ENCODE results near the gene G6PD.

GRCh38 chrX:154515966-154516655 lies 30.5 kb downstream of the G6PD start, which contains the start of gene FAM3A:
- TF ChIP-seq BACH2 (CRISPR knock-in tag; IDR thresholded peaks at IDR 0.05; ENCODE audit: borderline replicate concordance) (no peak), PATZ1 (CRISPR knock-in tag; IDR thresholded peaks at IDR 0.05; ENCODE audit: borderline replicate concordance) (no peak), ZNF8 (CRISPR knock-in tag; IDR thresholded peaks at IDR 0.05) (no peak)

Measured in SK-N-SH treated with all-trans-retinoic acid at 6 μM for 48 hours (cell line).